CD14-positive monocyte (primary cell): ENCODE data around the gene GRPR. TPM values are rescaled to one million over a fixed set of nuclear protein-coding genes. Genes with fewer than 3 reads are reported as not detected.

Experiments used
- DNase-seq, 3 donors: peaks; one replicate each; pipeline ENCODE4 v3.0.0-alpha.2; 2011 to 2022
- H2AFZ ChIP-seq: 2 replicates; pipeline ENCODE4 v1.6.0; 2012; ENCODE audit warnings: mild to moderate bottlenecking, low read depth, low read length, inconsistent platforms; ENCODE audit not compliant: insufficient read depth, poor library complexity, severe bottlenecking
- H3K27ac ChIP-seq, 2 donors: 1 replicate in 1 of 2; 2 replicates in 1 of 2; pipeline ENCODE4 v1.5.1; 2012 to 2013; ENCODE audit warnings: low read length in 2 of 2, control low read depth in 1 of 2, inconsistent platforms in 1 of 2, low read depth in 1 of 2, mild to moderate bottlenecking in 1 of 2
- H3K27me3 ChIP-seq, 2 donors: one replicate each; pipeline versions ENCODE4 v1.6.0 to v1.6.1; 2011 to 2013; ENCODE audit warnings: low read length in 2 of 2; ENCODE audit not compliant: control insufficient read depth in 2 of 2, insufficient read depth in 2 of 2
- H3K36me3 ChIP-seq, 2 donors: replicated peaks in 1 of 2; 1 replicate in 1 of 2; 2 replicates in 1 of 2; pipeline versions ENCODE4 v1.5.1 to v1.6.1; 2012 to 2013; ENCODE audit warnings: low read length in 2 of 2, control low read depth in 1 of 2, inconsistent platforms in 1 of 2, mild to moderate bottlenecking in 1 of 2; ENCODE audit not compliant: insufficient read depth in 2 of 2, control insufficient read depth in 1 of 2
- H3K4me1 ChIP-seq, 2 donors: 1 replicate in 1 of 2; 2 replicates in 1 of 2; pipeline versions ENCODE4 v1.5.1 to v1.6.1; 2012 to 2013; ENCODE audit warnings: low read length in 2 of 2, control low read depth in 1 of 2, inconsistent platforms in 1 of 2, mild to moderate bottlenecking in 1 of 2, moderate library complexity in 1 of 2; ENCODE audit not compliant: insufficient read depth in 2 of 2, control insufficient read depth in 1 of 2
- H3K4me2 ChIP-seq: replicated peaks from 2 replicates; pipeline ENCODE3; 2012; ENCODE audit warnings: low read length, moderate library complexity, mild to moderate bottlenecking; ENCODE audit not compliant: poor library complexity, severe bottlenecking; ENCODE audit errors: extremely low read depth
- H3K4me3 ChIP-seq, 3 experiments: fragments of 200-600 bp in 1 of 3; sonication (generic) in 1 of 3; replicated peaks in 1 of 3; 1 replicate in 2 of 3; 2 replicates in 1 of 3; pipeline ENCODE4 v1.5.1; 2011 to 2013; ENCODE audit warnings: low read length in 3 of 3, mild to moderate bottlenecking in 3 of 3, control low read depth in 2 of 3, low read depth in 2 of 3, inconsistent platforms in 1 of 3, moderate library complexity in 1 of 3
- H3K79me2 ChIP-seq: 2 replicates; pipeline ENCODE4 v1.6.0; 2012; ENCODE audit warnings: mild to moderate bottlenecking, control low read depth, inconsistent platforms, low read length, moderate library complexity; ENCODE audit not compliant: insufficient read depth
- H3K9ac ChIP-seq: 2 replicates; pipeline ENCODE4 v1.6.0; 2017; ENCODE audit warnings: low read length, mild to moderate bottlenecking; ENCODE audit not compliant: insufficient read depth, poor library complexity, severe bottlenecking
- H3K9me3 ChIP-seq, 2 donors: replicated peaks in 1 of 2; 1 replicate in 1 of 2; 2 replicates in 1 of 2; pipeline versions ENCODE4 v1.5.1 to v1.6.1; 2012 to 2013; ENCODE audit warnings: low read length in 2 of 2, control low read depth in 1 of 2; ENCODE audit not compliant: control insufficient read depth in 1 of 2, insufficient read depth in 1 of 2
- H4K20me1 ChIP-seq: 2 replicates; pipeline ENCODE4 v1.6.0; 2012; ENCODE audit warnings: mild to moderate bottlenecking, low read length, control low read depth, moderate library complexity; ENCODE audit not compliant: insufficient read depth
- H3K27ac Mint-ChIP-seq, 7 donors: one replicate each; pipeline ENCODE4 v1.8.0; 2020; ENCODE audit warnings: mild to moderate bottlenecking in 7 of 7, mixed read lengths in 7 of 7, moderate library complexity in 6 of 7, inconsistent platforms in 2 of 7
- H3K27me3 Mint-ChIP-seq, 3 donors: one replicate each; pipeline ENCODE4 v1.8.0; 2021 to 2022; ENCODE audit warnings: low read depth in 3 of 3, mild to moderate bottlenecking in 3 of 3, mixed read lengths in 3 of 3, moderate library complexity in 3 of 3, inconsistent platforms in 1 of 3
- H3K36me3 Mint-ChIP-seq, 2 donors: one replicate each; pipeline ENCODE4 v1.8.0; 2020; ENCODE audit warnings: mixed read lengths in 2 of 2, inconsistent platforms in 1 of 2, mild to moderate bottlenecking in 1 of 2
- H3K4me1 Mint-ChIP-seq: one replicate; pipeline ENCODE4 v1.8.0; 2020; ENCODE audit warnings: mild to moderate bottlenecking, mixed read lengths
- H3K4me3 Mint-ChIP-seq, 2 donors: one replicate each; pipeline ENCODE4 v1.8.0; 2020; ENCODE audit warnings: mild to moderate bottlenecking in 2 of 2, mixed read lengths in 2 of 2, moderate library complexity in 1 of 2
- H3K9me3 Mint-ChIP-seq, 7 donors: one replicate each; pipeline ENCODE4 v1.8.0; 2020 to 2022; ENCODE audit warnings: mixed read lengths in 7 of 7, mild to moderate bottlenecking in 6 of 7, moderate library complexity in 6 of 7, inconsistent platforms in 2 of 7
- CTCF ChIP-seq: fragments of 200-600 bp; IDR thresholded peaks from one replicate; pipeline ENCODE4 v1.8.0; 2022; ENCODE audit warnings: antibody characterized with exemption, mild to moderate bottlenecking
- WGBS: methylation state at CpG from one replicate; pipeline ENCODE4 v1.1.5; 2013; ENCODE audit warnings: missing lambda C conversion rate; ENCODE audit not compliant: insufficient coverage; 5-methylcytosine and 5-hydroxymethylcytosine counted together
- intact Hi-C, 2 donors: fragments of 100-400 bp; cut with micrococcal nuclease; formaldehyde crosslinking; loops; one replicate each; pipeline versions ENCODE4 v1.15.0 to v1.15.1; 2023
- polyA plus RNA-seq, 3 donors: library from polyadenylated mRNA; depleted of rRNA in 1 of 3; unstranded in 2 of 3; stranded (reverse) in 1 of 3; fragments of 300-500 nt in 2 of 3; fragments of >200 nt in 1 of 3; fragmentation: Illumina TruSeq in 2 of 3; gene quantifications; 1 replicate in 2 of 3; 2 replicates in 1 of 3; pipeline ENCODE4 v1.2.3, GENCODE V29; 2012 to 2021

GRPR gene
- polyA plus RNA-seq, 3 donors, result 0.35 to 0.55 (median 0.46) TPM

GRCh38 chrX:16076834-16077233, 46.5 kb upstream of the GRPR start:
- no peak for TF ChIP-seq CTCF
- Histone ChIP-seq H3K79me2 (no peaks in the 10 kb centered on the region), H3K4me1 (no peaks in the 10 kb centered on the region), H3K9me3 (no peaks in the 10 kb centered on the region), H3K36me3 (no peaks in the 10 kb centered on the region), H2AFZ (no peak overlapping the region), H4K20me1 (no peaks in the 10 kb centered on the region), H3K27ac (no peak overlapping the region), H3K4me2 (no peak overlapping the region), H3K27me3 (peaks cover 0 to 39% of the 10 kb centered on the region in 2 donors), H3K4me3 (no peak overlapping the region), H3K9ac (no peak overlapping the region)
- Mint-ChIP-seq H3K4me3 (no peak overlapping the region), H3K4me1 (peaks cover 7% of the 10 kb centered on the region), H3K9me3 (peaks cover 0 to 4% (median 2%) of the 10 kb centered on the region in 7 donors), H3K27ac (no peak overlapping the region), H3K36me3 (no peaks in the 10 kb centered on the region), H3K27me3 (peaks cover 0 to 22% (median 3%) of the 10 kb centered on the region in 3 donors)
- WGBS, result 100% methylated on average over 1 of the region's 2 CpGs
- no peak for DNase-seq
- intact Hi-C loops, result no loop called here

DNA sequence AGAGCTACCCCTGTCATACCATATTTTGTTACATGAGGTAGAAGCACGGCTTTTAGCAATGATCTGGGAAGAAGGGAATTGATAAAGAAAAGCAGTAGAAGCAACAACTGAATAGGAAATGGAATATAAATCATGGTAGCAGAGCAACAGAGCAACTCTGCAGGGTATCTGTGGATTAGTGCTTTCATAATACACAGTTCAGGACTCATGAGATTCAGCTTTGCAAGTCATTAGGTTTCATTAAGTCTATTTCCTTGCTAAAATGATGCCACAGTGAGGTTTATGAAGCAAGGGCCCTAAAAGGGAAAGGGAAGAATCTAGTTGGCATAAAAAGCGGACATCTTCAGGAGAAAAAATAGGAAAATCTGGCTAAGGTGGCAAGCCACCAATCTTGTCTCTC, 45.6 kb upstream of the GRPR start:
- DNase-seq, result no peak
- intact Hi-C loops, result no loop called here
- no peaks in the 10 kb centered on the region for H3K36me3 ChIP-seq
- H4K20me1 ChIP-seq, result no peaks in the 10 kb centered on the region
- H3K4me3 ChIP-seq, result no peak overlapping the region
- no CpG with 5 or more reads among the region's 2 CpGs for WGBS
- H2AFZ ChIP-seq, result no peak overlapping the region
- peaks cover 0 to 3% (median 0%) of the 10 kb centered on the region in 7 donors for H3K9me3 Mint-ChIP-seq
- no peak overlapping the region for H3K4me3 Mint-ChIP-seq
- H3K4me2 ChIP-seq, result no peak overlapping the region
- peaks cover 0 to 22% (median 3%) of the 10 kb centered on the region in 3 donors for H3K27me3 Mint-ChIP-seq
- H3K36me3 Mint-ChIP-seq, result no peaks in the 10 kb centered on the region
- H3K9ac ChIP-seq, result no peak overlapping the region
- H3K27me3 ChIP-seq, result peaks cover 0 to 40% of the 10 kb centered on the region in 2 donors
- no peaks in the 10 kb centered on the region for H3K4me1 ChIP-seq
- H3K27ac Mint-ChIP-seq, result no peak overlapping the region
- H3K27ac ChIP-seq, result no peak overlapping the region
- no peak for TF ChIP-seq CTCF
- peaks cover 7% of the 10 kb centered on the region for H3K4me1 Mint-ChIP-seq
- H3K79me2 ChIP-seq, result no peaks in the 10 kb centered on the region
- no peaks in the 10 kb centered on the region for H3K9me3 ChIP-seq
